ENCODE data around the gene NRP1.

NRP1 gene

DNA sequence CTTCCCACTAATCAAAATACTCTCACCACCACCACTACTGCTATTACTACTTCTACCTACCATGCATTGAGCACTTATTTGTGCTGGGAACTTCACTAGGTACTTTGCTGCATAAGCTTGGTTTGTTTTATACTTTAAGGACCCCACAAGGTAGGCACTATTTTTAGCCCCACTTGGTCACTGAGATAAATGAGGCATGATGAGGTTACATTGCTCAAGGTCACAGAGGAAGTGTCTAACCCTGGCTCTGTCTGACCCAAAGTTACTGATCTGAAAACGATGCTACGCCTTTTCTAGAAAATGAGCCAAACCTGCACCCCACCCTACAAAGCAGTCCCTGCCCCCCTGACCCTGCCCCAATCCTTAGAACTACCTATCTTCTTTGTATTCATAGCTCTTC, 35.6 kb downstream of the NRP1 start (continued):
- TF ChIP-seq OSR1 (CRISPR knock-in tag; IDR thresholded peaks at IDR 0.05) (no peak), TCF4 (CRISPR knock-in tag; IDR thresholded peaks at IDR 0.05; ENCODE audit: borderline replicate concordance) (no peak), SNAI2 (CRISPR knock-in tag; IDR thresholded peaks at IDR 0.05) (no peak), CREB5 (CRISPR knock-in tag; IDR thresholded peaks at IDR 0.05; ENCODE audit: low read depth) (no peak)

DNA sequence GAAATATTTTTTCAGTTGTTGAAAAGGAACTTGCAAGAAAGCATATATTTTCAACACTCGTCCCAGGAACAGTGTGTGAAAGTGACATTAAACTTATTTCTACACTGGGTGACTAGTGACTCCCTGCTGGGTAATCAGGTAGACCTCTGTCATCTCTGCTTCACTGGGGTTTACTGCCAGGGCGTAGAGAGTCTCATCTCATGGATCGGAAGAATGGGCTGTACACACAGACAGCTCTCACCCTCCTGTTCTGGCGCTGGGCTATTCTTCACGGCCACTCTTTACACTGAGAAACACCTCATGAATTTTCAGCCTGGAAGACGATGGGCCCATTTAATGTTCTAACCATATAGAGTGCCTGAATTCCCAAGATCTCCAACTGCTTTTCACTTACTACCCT, 36.4 kb downstream of the NRP1 start:
- ATAC-seq: no peak; the same call in 2 of the 3 replicates
- no peak for TF ChIP-seq ZFP30 (CRISPR knock-in tag; IDR thresholded peaks at IDR 0.05)
- TF ChIP-seq, protein P1, sequence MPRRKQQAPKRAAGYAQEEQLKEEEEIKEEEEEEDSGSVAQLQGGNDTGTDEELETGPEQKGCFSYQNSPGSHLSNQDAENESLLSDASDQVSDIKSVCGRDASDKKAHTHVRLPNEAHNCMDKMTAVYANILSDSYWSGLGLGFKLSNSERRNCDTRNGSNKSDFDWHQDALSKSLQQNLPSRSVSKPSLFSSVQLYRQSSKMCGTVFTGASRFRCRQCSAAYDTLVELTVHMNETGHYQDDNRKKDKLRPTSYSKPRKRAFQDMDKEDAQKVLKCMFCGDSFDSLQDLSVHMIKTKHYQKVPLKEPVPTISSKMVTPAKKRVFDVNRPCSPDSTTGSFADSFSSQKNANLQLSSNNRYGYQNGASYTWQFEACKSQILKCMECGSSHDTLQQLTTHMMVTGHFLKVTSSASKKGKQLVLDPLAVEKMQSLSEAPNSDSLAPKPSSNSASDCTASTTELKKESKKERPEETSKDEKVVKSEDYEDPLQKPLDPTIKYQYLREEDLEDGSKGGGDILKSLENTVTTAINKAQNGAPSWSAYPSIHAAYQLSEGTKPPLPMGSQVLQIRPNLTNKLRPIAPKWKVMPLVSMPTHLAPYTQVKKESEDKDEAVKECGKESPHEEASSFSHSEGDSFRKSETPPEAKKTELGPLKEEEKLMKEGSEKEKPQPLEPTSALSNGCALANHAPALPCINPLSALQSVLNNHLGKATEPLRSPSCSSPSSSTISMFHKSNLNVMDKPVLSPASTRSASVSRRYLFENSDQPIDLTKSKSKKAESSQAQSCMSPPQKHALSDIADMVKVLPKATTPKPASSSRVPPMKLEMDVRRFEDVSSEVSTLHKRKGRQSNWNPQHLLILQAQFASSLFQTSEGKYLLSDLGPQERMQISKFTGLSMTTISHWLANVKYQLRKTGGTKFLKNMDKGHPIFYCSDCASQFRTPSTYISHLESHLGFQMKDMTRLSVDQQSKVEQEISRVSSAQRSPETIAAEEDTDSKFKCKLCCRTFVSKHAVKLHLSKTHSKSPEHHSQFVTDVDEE (CRISPR knock-in tag; IDR thresholded peaks at IDR 0.05): no peak
- TF ChIP-seq CSDC2 (CRISPR knock-in tag; IDR thresholded peaks at IDR 0.05): no peak
- no peak for TF ChIP-seq ZNF70 (CRISPR knock-in tag; IDR thresholded peaks at IDR 0.05)
- no peak for TF ChIP-seq ARNTL (CRISPR knock-in tag; IDR thresholded peaks at IDR 0.05; ENCODE audit: borderline replicate concordance, low read depth)
- no peak for TF ChIP-seq SNAI2 (CRISPR knock-in tag; IDR thresholded peaks at IDR 0.05)
- no peak for TF ChIP-seq RARB (CRISPR knock-in tag; IDR thresholded peaks at IDR 0.05)
- no peak for TF ChIP-seq PATZ1 (CRISPR knock-in tag; IDR thresholded peaks at IDR 0.05; ENCODE audit: borderline replicate concordance)
- TF ChIP-seq ZFP3 (CRISPR knock-in tag; IDR thresholded peaks at IDR 0.05): no peak
- TF ChIP-seq, protein P2, sequence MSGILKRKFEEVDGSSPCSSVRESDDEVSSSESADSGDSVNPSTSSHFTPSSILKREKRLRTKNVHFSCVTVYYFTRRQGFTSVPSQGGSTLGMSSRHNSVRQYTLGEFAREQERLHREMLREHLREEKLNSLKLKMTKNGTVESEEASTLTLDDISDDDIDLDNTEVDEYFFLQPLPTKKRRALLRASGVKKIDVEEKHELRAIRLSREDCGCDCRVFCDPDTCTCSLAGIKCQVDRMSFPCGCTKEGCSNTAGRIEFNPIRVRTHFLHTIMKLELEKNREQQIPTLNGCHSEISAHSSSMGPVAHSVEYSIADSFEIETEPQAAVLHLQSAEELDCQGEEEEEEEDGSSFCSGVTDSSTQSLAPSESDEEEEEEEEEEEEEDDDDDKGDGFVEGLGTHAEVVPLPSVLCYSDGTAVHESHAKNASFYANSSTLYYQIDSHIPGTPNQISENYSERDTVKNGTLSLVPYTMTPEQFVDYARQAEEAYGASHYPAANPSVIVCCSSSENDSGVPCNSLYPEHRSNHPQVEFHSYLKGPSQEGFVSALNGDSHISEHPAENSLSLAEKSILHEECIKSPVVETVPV (CRISPR knock-in tag; IDR thresholded peaks at IDR 0.05): no peak
- TF ChIP-seq ZC3H10 (CRISPR knock-in tag; IDR thresholded peaks at IDR 0.05): no peak
- TF ChIP-seq ESRRG (CRISPR knock-in tag; IDR thresholded peaks at IDR 0.05): no peak
- no peak for TF ChIP-seq OSR1 (CRISPR knock-in tag; IDR thresholded peaks at IDR 0.05)
- no peak for TF ChIP-seq ZNF8 (CRISPR knock-in tag; IDR thresholded peaks at IDR 0.05)
- TF ChIP-seq ISL1 (CRISPR knock-in tag; IDR thresholded peaks at IDR 0.05): no peak
- no peak for TF ChIP-seq TOX (CRISPR knock-in tag; IDR thresholded peaks at IDR 0.05; ENCODE audit: borderline replicate concordance)
- no peak for TF ChIP-seq ZNF565 (CRISPR knock-in tag; conservative IDR thresholded peaks at IDR 0.05; ENCODE audit: low read depth)
- TF ChIP-seq TCF4 (CRISPR knock-in tag; IDR thresholded peaks at IDR 0.05; ENCODE audit: borderline replicate concordance): no peak
- TF ChIP-seq CREB5 (CRISPR knock-in tag; IDR thresholded peaks at IDR 0.05; ENCODE audit: low read depth): no peak
- no peak for TF ChIP-seq POU6F1 (CRISPR knock-in tag; IDR thresholded peaks at IDR 0.05; ENCODE audit: borderline replicate concordance, low read depth)

GRCh38 chr10:33295851-33296250, 38.6 kb downstream of the NRP1 start:
- no peak for TF ChIP-seq OSR1 (CRISPR knock-in tag; IDR thresholded peaks at IDR 0.05)
- TF ChIP-seq ISL1 (CRISPR knock-in tag; IDR thresholded peaks at IDR 0.05): 0 out of 2 replicates have a peak, but pooled peaks have one; percentile 25
- no peak for TF ChIP-seq ZNF70 (CRISPR knock-in tag; IDR thresholded peaks at IDR 0.05)
- ATAC-seq: no peak
